Measurements from ENCODE around the gene MYCBP2. TPM values are rescaled to one million over a fixed set of nuclear protein-coding genes. Genes with fewer than 3 reads are reported as not detected.
"Not testable (repeated sequence)": the region's sequence is repeated elsewhere in the genome, so short reads cannot be mapped to it uniquely, and the experiment has no call there.

Gene MYCBP2
- total RNA-seq, 1 donor from 2014 or later, result 264 TPM

DNA sequence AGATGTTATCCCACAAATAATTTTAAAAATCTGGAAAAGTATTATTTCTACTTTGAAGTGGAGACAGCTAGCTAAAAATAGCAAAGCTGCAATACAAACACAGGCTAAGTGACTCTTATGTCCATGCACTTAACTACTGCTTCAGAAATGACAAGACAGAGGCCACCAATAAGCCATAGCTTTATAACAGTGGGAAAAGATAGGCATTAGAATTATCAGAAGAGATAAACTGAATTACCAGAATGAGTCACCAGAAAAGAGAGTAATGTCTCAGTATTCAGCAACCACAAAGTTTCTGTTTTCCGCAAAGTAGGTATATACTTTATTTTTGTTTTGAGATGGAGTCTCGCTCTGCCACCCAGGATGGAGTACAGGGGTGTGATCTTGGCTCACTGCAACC is 317.9 kb downstream of the MYCBP2 start:
- H3K27me3 ChIP-seq, result no peaks in the 10 kb centered on the region
- TF ChIP-seq, protein P1, sequence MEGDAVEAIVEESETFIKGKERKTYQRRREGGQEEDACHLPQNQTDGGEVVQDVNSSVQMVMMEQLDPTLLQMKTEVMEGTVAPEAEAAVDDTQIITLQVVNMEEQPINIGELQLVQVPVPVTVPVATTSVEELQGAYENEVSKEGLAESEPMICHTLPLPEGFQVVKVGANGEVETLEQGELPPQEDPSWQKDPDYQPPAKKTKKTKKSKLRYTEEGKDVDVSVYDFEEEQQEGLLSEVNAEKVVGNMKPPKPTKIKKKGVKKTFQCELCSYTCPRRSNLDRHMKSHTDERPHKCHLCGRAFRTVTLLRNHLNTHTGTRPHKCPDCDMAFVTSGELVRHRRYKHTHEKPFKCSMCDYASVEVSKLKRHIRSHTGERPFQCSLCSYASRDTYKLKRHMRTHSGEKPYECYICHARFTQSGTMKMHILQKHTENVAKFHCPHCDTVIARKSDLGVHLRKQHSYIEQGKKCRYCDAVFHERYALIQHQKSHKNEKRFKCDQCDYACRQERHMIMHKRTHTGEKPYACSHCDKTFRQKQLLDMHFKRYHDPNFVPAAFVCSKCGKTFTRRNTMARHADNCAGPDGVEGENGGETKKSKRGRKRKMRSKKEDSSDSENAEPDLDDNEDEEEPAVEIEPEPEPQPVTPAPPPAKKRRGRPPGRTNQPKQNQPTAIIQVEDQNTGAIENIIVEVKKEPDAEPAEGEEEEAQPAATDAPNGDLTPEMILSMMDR (IDR thresholded peaks at IDR 0.05), result no peak
- no peak for DNase-seq (ENCODE audit: low spot score in 2 of 2)
- peaks cover 0 to 13% of the 10 kb centered on the region in 2 donors for H3K4me1 ChIP-seq
- no peak overlapping the region for H3K27ac ChIP-seq
- intact Hi-C loops (cut with DNase I), result no loop called here
- no peaks in the 10 kb centered on the region for H3K9me3 ChIP-seq
- H3K4me3 ChIP-seq, result no peak overlapping the region
- peaks cover 56 to 78% of the 10 kb centered on the region in 2 donors for H3K36me3 ChIP-seq

DNA sequence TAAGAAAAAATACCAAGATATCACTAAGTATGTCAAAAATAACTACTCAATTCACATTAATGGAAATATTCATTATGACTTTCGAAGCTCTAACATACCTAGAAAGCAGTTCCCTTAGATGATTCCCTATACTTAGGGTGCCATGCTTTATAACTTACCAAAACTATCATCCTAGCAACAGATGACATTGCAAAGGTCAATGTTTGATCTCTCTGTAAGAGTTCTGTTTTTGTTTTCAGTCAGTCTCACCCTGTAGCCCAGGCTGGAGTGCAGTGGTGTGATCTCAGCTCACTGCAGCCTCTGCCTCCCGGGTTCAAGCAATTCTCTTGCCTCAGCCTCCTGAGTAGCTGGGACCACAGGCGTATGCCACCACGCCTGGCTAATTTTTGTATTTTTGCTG is 318.6 kb downstream of the MYCBP2 start:
- H3K4me3 ChIP-seq; H3K27ac ChIP-seq; intact Hi-C loops (cut with DNase I); DNase-seq (ENCODE audit: low spot score in 2 of 2); H3K27me3 ChIP-seq; H3K9me3 ChIP-seq: not testable (repeated sequence)
- Histone ChIP-seq H3K36me3 (peaks cover 49 to 76% of the 10 kb centered on the region in 2 donors), H3K4me1 (peaks cover 0 to 11% of the 10 kb centered on the region in 2 donors)

DNA sequence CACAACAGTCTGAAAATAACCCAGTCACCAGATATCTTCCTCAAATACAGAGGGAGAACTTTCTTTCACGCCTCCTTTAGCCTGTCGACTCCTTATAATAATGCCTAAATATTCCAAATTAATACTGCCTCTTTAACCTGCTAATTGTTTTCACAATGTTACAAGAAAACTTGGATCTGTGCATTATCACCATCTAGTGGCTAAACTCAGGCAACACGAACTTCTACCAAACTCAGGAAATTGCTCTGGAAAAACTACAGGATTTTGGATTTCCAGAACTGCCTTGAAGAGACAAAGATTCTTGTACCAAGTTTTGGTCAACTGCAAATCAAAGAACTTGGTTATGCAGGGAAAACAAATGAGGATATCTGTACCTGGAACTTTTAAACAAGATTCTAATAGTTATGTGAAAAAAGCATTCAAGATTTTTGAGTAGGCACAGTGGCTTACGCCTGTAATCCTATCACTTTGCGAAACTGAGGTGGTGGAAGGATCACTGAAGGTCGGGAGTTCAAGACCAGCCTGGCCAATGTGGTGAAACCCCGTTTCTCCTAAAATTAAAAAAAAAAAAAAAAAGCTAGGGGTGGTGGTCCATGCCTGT is 324.2 kb downstream of the MYCBP2 start:
- no peak overlapping the region for H3K4me3 ChIP-seq
- no peaks in the 10 kb centered on the region for H3K9me3 ChIP-seq
- H3K27ac ChIP-seq, result peak overlapping the region in 1 of 2 donors; percentile 10
- peaks cover 0 to 19% of the 10 kb centered on the region in 2 donors for H3K4me1 ChIP-seq
- no peaks in the 10 kb centered on the region for H3K27me3 ChIP-seq
- TF ChIP-seq, protein P1 (IDR thresholded peaks at IDR 0.05), result peak in 2 of 3 experiments; percentile 48 to 62
- intact Hi-C loops (cut with DNase I), result no loop called here
- H3K36me3 ChIP-seq, result peaks cover 26 to 55% of the 10 kb centered on the region in 2 donors
- no peak for DNase-seq (ENCODE audit: low spot score in 2 of 2)

DNA sequence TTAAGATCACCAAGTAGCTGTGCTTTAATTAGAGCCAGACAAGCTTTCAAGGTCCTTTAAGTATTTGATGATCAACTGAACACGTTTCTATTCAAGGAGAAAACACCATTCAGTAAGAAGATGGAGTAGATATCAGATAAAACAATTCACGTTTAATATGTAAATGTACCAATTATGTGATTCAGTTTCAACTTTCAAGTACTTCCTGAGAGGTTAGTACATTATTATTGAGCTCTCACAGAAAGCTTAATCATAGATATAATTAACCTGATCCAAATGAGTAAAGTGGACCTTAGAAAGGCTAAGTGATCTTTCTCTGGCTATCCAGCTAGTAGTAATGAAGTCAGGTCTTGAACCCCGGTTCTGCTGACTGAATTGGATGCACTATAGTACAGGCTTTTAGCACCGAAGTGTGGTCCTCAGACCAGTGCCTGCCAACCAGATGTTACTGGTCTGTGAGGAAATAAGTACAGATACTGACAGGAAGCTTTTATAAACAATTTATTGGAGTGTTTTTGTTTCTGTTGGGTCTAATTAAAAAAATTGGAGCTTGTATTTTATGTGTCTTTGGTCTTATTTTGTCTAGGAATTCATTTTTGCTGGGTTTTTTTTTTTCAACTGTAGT is 324.8 kb downstream of the MYCBP2 start:
- peak overlapping the region in 1 of 2 donors; percentile 10 for H3K27ac ChIP-seq
- no peaks in the 10 kb centered on the region for H3K27me3 ChIP-seq
- no peak overlapping the region for H3K4me3 ChIP-seq
- peaks cover 21 to 52% of the 10 kb centered on the region in 2 donors for H3K36me3 ChIP-seq
- DNase-seq (ENCODE audit: low spot score in 2 of 2), result no peak
- TF ChIP-seq, protein P1 (IDR thresholded peaks at IDR 0.05), result no peak
- H3K9me3 ChIP-seq, result no peaks in the 10 kb centered on the region
- intact Hi-C loops (cut with DNase I), result no loop called here
- peaks cover 0 to 19% of the 10 kb centered on the region in 2 donors for H3K4me1 ChIP-seq

DNA sequence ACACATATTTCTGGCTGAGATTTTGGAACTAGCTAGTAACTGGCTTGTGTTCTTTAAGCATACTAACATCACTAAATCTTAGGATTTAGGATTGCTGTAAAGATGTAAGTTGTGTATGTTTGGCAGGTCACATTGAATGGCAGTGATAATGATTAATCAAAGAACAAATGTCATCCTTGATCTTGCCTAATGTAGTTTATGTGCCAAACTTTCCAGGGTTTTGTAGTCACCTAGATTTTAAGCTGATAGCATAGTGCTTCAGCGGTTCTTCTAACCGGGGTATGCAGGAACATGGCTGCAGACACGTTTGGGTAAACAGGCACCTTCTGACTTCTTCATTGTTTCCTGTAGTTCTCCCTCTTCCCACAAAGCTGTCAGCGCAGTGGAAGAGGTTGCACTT is 325.4 kb downstream of the MYCBP2 start:
- Histone ChIP-seq H3K27ac (no peak overlapping the region), H3K27me3 (no peaks in the 10 kb centered on the region), H3K4me3 (no peak overlapping the region), H3K36me3 (peaks cover 18 to 54% of the 10 kb centered on the region in 2 donors), H3K4me1 (peaks cover 0 to 15% of the 10 kb centered on the region in 2 donors), H3K9me3 (no peaks in the 10 kb centered on the region)
- intact Hi-C loops (cut with DNase I), result no loop called here
- no peak for DNase-seq (ENCODE audit: low spot score in 2 of 2)
- TF ChIP-seq, protein P1 (IDR thresholded peaks at IDR 0.05), result no peak

DNA sequence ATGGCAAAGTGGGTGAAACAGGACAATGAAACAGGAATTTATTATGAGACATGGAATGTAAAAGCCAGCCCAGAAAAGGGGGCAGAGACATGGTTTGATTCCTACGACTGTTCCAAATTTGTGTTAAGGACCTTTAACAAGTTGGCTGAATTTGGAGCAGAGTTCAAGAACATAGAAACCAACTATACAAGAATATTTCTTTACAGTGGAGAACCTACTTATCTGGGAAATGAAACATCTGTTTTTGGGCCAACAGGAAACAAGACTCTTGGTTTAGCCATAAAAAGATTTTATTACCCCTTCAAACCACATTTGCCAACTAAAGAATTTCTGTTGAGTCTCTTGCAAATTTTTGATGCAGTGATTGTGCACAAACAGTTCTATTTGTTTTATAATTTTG is 326.4 kb downstream of the MYCBP2 start:
- H3K9me3 ChIP-seq, result no peaks in the 10 kb centered on the region
- peaks cover 0 to 13% of the 10 kb centered on the region in 2 donors for H3K4me1 ChIP-seq
- no peak for DNase-seq (ENCODE audit: low spot score in 2 of 2)
- no peaks in the 10 kb centered on the region for H3K27me3 ChIP-seq
- no peak overlapping the region for H3K4me3 ChIP-seq
- H3K36me3 ChIP-seq, result peaks cover 18 to 56% of the 10 kb centered on the region in 2 donors
- intact Hi-C loops (cut with DNase I), result no loop called here
- TF ChIP-seq, protein P1 (IDR thresholded peaks at IDR 0.05), result no peak
- no peak overlapping the region for H3K27ac ChIP-seq

All from ascending aorta (tissue), 2 donors.